Breast epithelium (tissue), 4 donors: ENCODE results near the gene FAM110A. TPM values are rescaled to one million over a fixed set of nuclear protein-coding genes. Genes with fewer than 3 reads are reported as not detected.
"Not testable (repeated sequence)": the region's sequence is repeated elsewhere in the genome, so short reads cannot be mapped to it uniquely, and the experiment has no call there.

Experiments
- DNase-seq, 2 donors: peaks; one replicate each; pipeline ENCODE4 v3.0.0-alpha.2; 2019; ENCODE audit warnings: low spot score in 2 of 2
- H3K27ac ChIP-seq, 2 donors: fragments of 200-600 bp; sonication (generic) in 1 of 2; one replicate each; pipeline ENCODE4 v1.5.1; 2016 to 2019; ENCODE audit warnings: mild to moderate bottlenecking in 1 of 2
- H3K27me3 ChIP-seq, 2 donors: fragments of 200-600 bp; sonication (generic) in 1 of 2; one replicate each; pipeline versions ENCODE4 v1.5.1 to v1.6.0; 2017 to 2019; ENCODE audit warnings: control low read depth in 1 of 2, mild to moderate bottlenecking in 1 of 2
- H3K36me3 ChIP-seq: fragments of 200-600 bp; one replicate; pipeline ENCODE4 v1.5.1; 2019
- H3K4me1 ChIP-seq, 2 donors: fragments of 200-600 bp; sonication (generic); one replicate each; pipeline ENCODE4 v1.5.1; 2016 to 2019; ENCODE audit warnings: control low read depth in 1 of 2
- H3K4me3 ChIP-seq, 3 donors: fragments of 200-600 bp; sonication (generic); 1 replicate in 2 of 3; 2 replicates in 1 of 3; pipeline ENCODE4 v1.5.1; 2016 to 2019; ENCODE audit warnings: mild to moderate bottlenecking in 3 of 3, moderate library complexity in 2 of 3
- H3K9me3 ChIP-seq, 2 donors: fragments of 200-600 bp; sonication (generic) in 1 of 2; one replicate each; pipeline ENCODE4 v1.5.1; 2016 to 2019; ENCODE audit warnings: control low read depth in 1 of 2
- CTCF ChIP-seq, 3 donors: fragments of 450-650 bp; IDR thresholded peaks; one replicate each; pipeline ENCODE4 v1.5.1; 2016 to 2017; ENCODE audit warnings: antibody characterized with exemption in 3 of 3, mild to moderate bottlenecking in 3 of 3, moderate library complexity in 3 of 3
- POLR2A ChIP-seq: fragments of 450-650 bp; IDR thresholded peaks from one replicate; pipeline ENCODE4 v1.6.1; 2016; ENCODE audit warnings: antibody characterized with exemption, mild to moderate bottlenecking, moderate library complexity
- POLR2AphosphoS5 ChIP-seq, 3 donors: sonication (generic); formaldehyde crosslinking; IDR thresholded peaks; one replicate each; pipeline ENCODE4 v1.6.1; 2017; ENCODE audit warnings: antibody characterized with exemption in 3 of 3
- intact Hi-C: fragments of 100-400 bp; cut with DNase I; formaldehyde crosslinking; loops from one replicate; pipeline ENCODE4 v1.15.1; 2023; ENCODE audit warnings: low total_unique reads
- total RNA-seq, 3 donors: library from RNA; depleted of rRNA; stranded (reverse); fragments of >200 nt; gene quantifications; one replicate each; pipeline ENCODE4 v1.1.0, GENCODE V29; 2016

The FAM110A gene
- total RNA-seq: 10 to 100 TPM in 1 of 3 donors, 1 to 10 TPM in 2; 4.0 to 18.9 (median 8.2) TPM

DNA sequence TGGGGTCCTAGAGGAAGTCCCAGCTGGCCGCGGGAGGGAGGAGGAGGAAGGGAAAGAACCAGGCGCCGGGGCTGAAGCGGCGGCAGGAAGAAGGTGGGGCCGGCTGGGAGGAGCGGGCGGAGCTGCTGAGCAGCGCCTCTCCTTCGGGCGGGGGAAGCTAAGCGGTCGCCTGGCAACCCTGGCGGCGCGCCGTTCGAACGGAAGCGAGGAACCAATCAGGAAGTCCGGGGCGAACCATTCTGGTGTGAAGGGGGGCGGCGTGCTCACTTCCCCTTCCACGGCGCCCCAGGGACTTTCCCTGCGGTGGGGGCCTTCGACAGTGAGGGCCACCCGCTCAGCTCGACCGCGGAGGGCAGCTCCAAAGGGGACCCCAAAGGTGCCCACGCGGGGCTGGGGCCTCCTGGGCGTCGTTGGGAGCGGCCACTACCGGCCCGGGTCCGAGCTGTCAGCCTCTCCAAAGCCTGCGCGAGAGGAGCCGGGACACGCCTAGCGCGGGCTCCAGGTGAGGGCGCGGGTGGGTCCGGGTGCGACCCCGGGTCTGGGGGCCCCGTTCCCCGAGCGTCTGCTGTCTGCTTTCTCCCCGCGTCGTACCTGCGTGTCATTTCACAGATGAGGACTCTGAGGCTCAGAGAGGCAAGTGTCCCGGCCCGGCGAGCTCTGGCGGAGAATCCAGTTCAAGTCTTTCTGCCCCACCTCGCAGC, at the start of gene FAM110A:
Gene FAM110A, plus strand, starts transcription at position 266 of the 701 bp plus-strand sequence. CDS start 11,090 bp downstream, outside the sequence.
- no peak for TF ChIP-seq POLR2A
- peak in 2 of 3 donors; percentile 43 to 60 for TF ChIP-seq POLR2AphosphoS5 (IDR thresholded peaks at IDR 0.05)
- intact Hi-C loops: no loop called here
- no peaks in the 10 kb centered on the region for H3K36me3 ChIP-seq
- H3K27me3 ChIP-seq: no peaks in the 10 kb centered on the region
- H3K4me1 ChIP-seq: peaks cover 0 to 7% of the 10 kb centered on the region in 2 donors
- peak; percentile 94 to 96 for DNase-seq
- peak within 1 kb of the TSS; percentile 85 for H3K27ac ChIP-seq
- peaks cover 5 to 7% of the 10 kb centered on the region in 2 donors for H3K9me3 ChIP-seq
- H3K4me3 ChIP-seq: peak within 1 kb of the TSS; percentile 69 to 92 (median 92)

DNA sequence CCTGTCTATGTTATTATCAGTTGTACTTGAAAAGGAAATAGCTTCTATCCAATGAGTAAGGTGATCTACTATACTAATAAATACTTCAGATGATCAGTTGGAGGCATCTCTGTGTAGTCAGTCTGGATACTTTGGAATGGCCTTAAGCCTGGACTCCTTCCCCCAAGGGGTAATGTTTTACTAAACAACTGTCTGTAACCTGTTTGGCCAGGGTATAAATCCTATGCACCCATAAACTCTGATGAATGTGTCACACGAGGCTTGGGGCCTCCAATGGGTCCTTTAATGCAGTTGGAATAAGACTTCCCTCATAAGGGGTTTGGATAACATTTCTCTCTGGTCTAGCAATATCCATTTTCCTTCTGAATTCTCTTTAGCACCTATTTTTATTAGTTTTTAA, 45.7 kb upstream of the FAM110A start:
- no peak overlapping the region for H3K4me3 ChIP-seq
- intact Hi-C loops: no loop called here
- H3K27me3 ChIP-seq: no peaks in the 10 kb centered on the region
- no peak for DNase-seq
- H3K9me3 ChIP-seq: peaks cover 18 to 38% of the 10 kb centered on the region in 2 donors
- TF ChIP-seq POLR2AphosphoS5 (IDR thresholded peaks at IDR 0.05): no peak
- TF ChIP-seq CTCF (IDR thresholded peaks at IDR 0.05): no peak
- TF ChIP-seq POLR2A: no peak
- H3K4me1 ChIP-seq: no peaks in the 10 kb centered on the region
- no peak overlapping the region for H3K27ac ChIP-seq
- no peaks in the 10 kb centered on the region for H3K36me3 ChIP-seq

DNA sequence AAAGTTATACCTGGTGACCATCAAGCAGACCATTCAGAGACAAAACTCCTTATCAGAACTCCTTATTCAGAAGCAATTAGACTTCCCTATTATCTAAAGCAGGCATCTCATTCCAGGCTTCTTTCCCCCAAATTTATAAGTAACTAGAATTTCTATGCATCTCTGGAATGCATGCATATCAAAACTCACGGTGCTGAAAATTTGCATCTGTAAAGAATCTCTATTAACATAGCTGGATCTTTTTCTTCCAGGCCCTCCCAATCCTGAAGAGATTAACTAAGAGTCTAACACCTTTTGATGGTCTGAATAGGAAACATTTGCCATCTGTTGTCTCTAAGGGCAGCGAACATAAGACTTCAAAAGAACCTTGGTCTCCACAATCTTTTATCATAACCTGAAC, 42.5 kb upstream of the FAM110A start:
- Histone ChIP-seq H3K4me1 (no peaks in the 10 kb centered on the region), H3K36me3 (no peaks in the 10 kb centered on the region), H3K4me3 (no peak overlapping the region), H3K9me3 (peaks cover 11 to 22% of the 10 kb centered on the region in 2 donors), H3K27me3 (no peaks in the 10 kb centered on the region), H3K27ac (no peak overlapping the region)
- intact Hi-C loops: no loop called here
- no peak for TF ChIP-seq POLR2A
- no peak for TF ChIP-seq CTCF (IDR thresholded peaks at IDR 0.05)
- TF ChIP-seq POLR2AphosphoS5 (IDR thresholded peaks at IDR 0.05): no peak
- DNase-seq: no peak

GRCh38 chr20:792248-792647, 41.3 kb upstream of the FAM110A start:
- H3K9me3 ChIP-seq: peaks cover 11 to 22% of the 10 kb centered on the region in 2 donors
- no peak for DNase-seq
- H3K4me1 ChIP-seq: no peaks in the 10 kb centered on the region
- TF ChIP-seq CTCF (IDR thresholded peaks at IDR 0.05): no peak
- no peak for TF ChIP-seq POLR2A
- no peak for TF ChIP-seq POLR2AphosphoS5 (IDR thresholded peaks at IDR 0.05)
- no peak overlapping the region for H3K27ac ChIP-seq
- intact Hi-C loops: no loop called here
- no peaks in the 10 kb centered on the region for H3K27me3 ChIP-seq
- no peaks in the 10 kb centered on the region for H3K36me3 ChIP-seq
- no peak overlapping the region for H3K4me3 ChIP-seq

DNA sequence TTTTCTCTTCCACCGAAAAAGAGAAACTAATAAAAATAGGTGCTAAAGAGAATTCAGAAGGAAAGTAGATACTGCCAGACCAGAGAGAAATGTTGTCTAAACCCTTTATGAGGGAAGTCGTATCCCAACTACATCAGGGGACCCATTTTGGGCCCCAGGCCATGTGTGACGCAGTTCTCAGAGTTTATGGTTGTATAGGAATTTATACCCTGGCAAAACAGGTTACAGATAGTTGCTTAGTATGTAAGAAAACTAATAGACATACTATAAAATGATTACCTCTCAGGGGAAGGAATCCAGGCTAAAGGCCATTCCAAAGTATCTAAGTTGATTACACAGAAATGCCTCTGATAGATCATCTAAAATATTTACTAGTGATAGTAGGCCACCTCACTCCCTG, 36.6 kb upstream of the FAM110A start:
- no peak for DNase-seq
- H3K27me3 ChIP-seq: peaks cover 0 to 6% of the 10 kb centered on the region in 2 donors
- peaks cover 5 to 9% of the 10 kb centered on the region in 2 donors for H3K9me3 ChIP-seq
- intact Hi-C loops: no loop called here
- TF ChIP-seq CTCF (IDR thresholded peaks at IDR 0.05) (no peak), POLR2A (no peak), POLR2AphosphoS5 (IDR thresholded peaks at IDR 0.05) (no peak)
- no peaks in the 10 kb centered on the region for H3K4me1 ChIP-seq
- H3K4me3 ChIP-seq: no peak overlapping the region
- no peaks in the 10 kb centered on the region for H3K36me3 ChIP-seq
- no peak overlapping the region for H3K27ac ChIP-seq

- H3K27me3 ChIP-seq, H3K27ac ChIP-seq, H3K36me3 ChIP-seq, DNase-seq, H3K4me1 ChIP-seq, H3K9me3 ChIP-seq, H3K4me3 ChIP-seq, intact Hi-C loops: not testable (repeated sequence)
Observed at GRCh38 chr20:798746-799145, 34.8 kb upstream of the FAM110A start.

- H3K27ac ChIP-seq, H3K36me3 ChIP-seq, intact Hi-C loops, H3K27me3 ChIP-seq, DNase-seq, H3K9me3 ChIP-seq, H3K4me3 ChIP-seq, H3K4me1 ChIP-seq: not testable (repeated sequence)
Observed at GRCh38 chr20:800026-800425, 33.5 kb upstream of the FAM110A start.
